Chondrocyte (in vitro differentiated cells): Measurements from ENCODE around the gene NDEL1. TPM values are rescaled to one million over a fixed set of nuclear protein-coding genes. Genes with fewer than 3 reads are reported as not detected.

Source experiments
- DNase-seq: peaks from one replicate; pipeline ENCODE4 v3.0.0; 2021; ENCODE audit warnings: mixed read lengths, low spot score
- H3K27ac Mint-ChIP-seq: one replicate; pipeline ENCODE4 v1.8.0; 2021; ENCODE audit warnings: mild to moderate bottlenecking, moderate library complexity, mixed read lengths; ENCODE audit not compliant: unreplicated experiment
- H3K27me3 Mint-ChIP-seq: 2 replicates; pipeline ENCODE4 v1.8.0; 2021; ENCODE audit warnings: low read depth, mixed read lengths
- H3K36me3 Mint-ChIP-seq: 2 replicates; pipeline ENCODE4 v1.8.0; 2021; ENCODE audit warnings: low read depth, mixed read lengths
- H3K4me1 Mint-ChIP-seq: 2 replicates; pipeline ENCODE4 v1.8.0; 2021; ENCODE audit warnings: low read depth, mild to moderate bottlenecking, mixed read lengths
- H3K4me3 Mint-ChIP-seq: one replicate; pipeline ENCODE4 v1.8.0; 2021; ENCODE audit warnings: mild to moderate bottlenecking, moderate library complexity, mixed read lengths; ENCODE audit not compliant: unreplicated experiment
- H3K9me3 Mint-ChIP-seq: 2 replicates; pipeline ENCODE4 v1.8.0; 2021; ENCODE audit warnings: low read depth, mixed read lengths
- CTCF ChIP-seq: fragments of 200-600 bp; sonication (generic); IDR thresholded peaks from 2 replicates; pipeline ENCODE4 v1.5.0; 2021; ENCODE audit warnings: antibody characterized with exemption, mild to moderate bottlenecking, moderate library complexity
- long read RNA-seq: library from polyadenylated mRNA; stranded (forward); transcript quantifications from one replicate; pipeline ENCODE4 v2.0.0, GENCODE V29; 2021
- total RNA-seq: library from RNA; stranded (reverse); gene quantifications from 3 replicates; pipeline ENCODE4 v1.2.1, GENCODE V29; 2021

Gene NDEL1
- 112 to 120 TPM (median 115 TPM) in 3 replicates for total RNA-seq
- long read RNA-seq, transcript NDEL1-203 (10 exons, 1,858 nt): major isoform, 67 of 153 reads
- long read RNA-seq, transcript NDEL1-201 (9 exons, 2,372 nt): minor isoform, 52 of 153 reads
- long read RNA-seq, transcript NDEL1-204 (1 exons, 3,927 nt): minor isoform, 20 of 153 reads
- long read RNA-seq, partial matches to known transcripts: 2 of 153 reads
- long read RNA-seq, other reads (novel, unspliced or antisense): 12 of 153 reads

- H3K4me1 Mint-ChIP-seq: peaks cover 34% of the 10 kb centered on the region
- peak within 1 kb of the TSS; percentile 99 for H3K27ac Mint-ChIP-seq
- no peaks in the 10 kb centered on the region for H3K9me3 Mint-ChIP-seq
- DNase-seq: peak; percentile 100
- peak within 1 kb of the TSS; percentile 81 for H3K4me3 Mint-ChIP-seq
- no peak for TF ChIP-seq CTCF
- H3K27me3 Mint-ChIP-seq: no peaks in the 10 kb centered on the region
- H3K36me3 Mint-ChIP-seq: peaks cover 8% of the 10 kb centered on the region
Measured at GRCh38 chr17:8435245-8436168, at the start of gene NDEL1. NDEL1 (plus strand) TSS chr17:8435884; CDS start chr17:8444272, 8,388 bp downstream.

- Mint-ChIP-seq H3K4me1 (peaks cover 35% of the 10 kb centered on the region), H3K27me3 (no peaks in the 10 kb centered on the region), H3K27ac (no peak overlapping the region), H3K36me3 (peaks cover 2% of the 10 kb centered on the region), H3K4me3 (no peak overlapping the region), H3K9me3 (no peaks in the 10 kb centered on the region)
- DNase-seq: no peak
- TF ChIP-seq CTCF: no peak
Measured at GRCh38 chr17:8386841-8387240, 48.8 kb upstream of the NDEL1 start.

GRCh38 chr17:8387914-8388651, 47.6 kb upstream of the NDEL1 start:
- TF ChIP-seq CTCF: no peak
- H3K4me3 Mint-ChIP-seq: no peak overlapping the region
- H3K27me3 Mint-ChIP-seq: no peaks in the 10 kb centered on the region
- H3K27ac Mint-ChIP-seq: no peak overlapping the region
- no peak for DNase-seq
- H3K9me3 Mint-ChIP-seq: no peaks in the 10 kb centered on the region
- H3K36me3 Mint-ChIP-seq: no peaks in the 10 kb centered on the region
- H3K4me1 Mint-ChIP-seq: peaks cover 23% of the 10 kb centered on the region

GRCh38 chr17:8391711-8392110, 44.0 kb upstream of the NDEL1 start:
- no peak for TF ChIP-seq CTCF
- Mint-ChIP-seq H3K4me3 (no peak overlapping the region), H3K27ac (no peak overlapping the region), H3K27me3 (peaks cover 15% of the 10 kb centered on the region), H3K4me1 (peaks cover 8% of the 10 kb centered on the region), H3K36me3 (no peaks in the 10 kb centered on the region), H3K9me3 (no peaks in the 10 kb centered on the region)
- DNase-seq: peak; percentile 68

- Mint-ChIP-seq H3K27ac (no peak overlapping the region), H3K4me3 (no peak overlapping the region), H3K27me3 (peaks cover 16% of the 10 kb centered on the region), H3K9me3 (no peaks in the 10 kb centered on the region), H3K36me3 (no peaks in the 10 kb centered on the region), H3K4me1 (peaks cover 8% of the 10 kb centered on the region)
- DNase-seq: no peak
- TF ChIP-seq CTCF: no peak
Measured at GRCh38 chr17:8392274-8392673, 43.4 kb upstream of the NDEL1 start.
